GM23338 (cell line): ENCODE results near the gene EPB41L4A. TPM values are rescaled to one million over a fixed set of nuclear protein-coding genes. Genes with fewer than 3 reads are reported as not detected.

ENCODE experiments used
- ATAC-seq: fragments of 200-7000 bp; cut with Tn5 transposase; 3 replicates; pipeline ENCODE4 v1.9.1; 2020
- DNase-seq: peaks from one replicate; pipeline ENCODE4 v3.0.0-alpha.2; 2015; ENCODE audit warnings: low spot score
- H2AFZ ChIP-seq: fragments of 200-600 bp; sonication (generic); 2 replicates; pipeline ENCODE4 v1.8.0; 2016; ENCODE audit warnings: antibody characterized with exemption, mild to moderate bottlenecking, moderate library complexity
- H3F3A ChIP-seq: fragments of 200-600 bp; sonication (generic); replicated peaks from 2 replicates; pipeline ENCODE4 v1.8.0; 2017; ENCODE audit warnings: antibody characterized with exemption, mixed run types, low read depth
- H3K27ac ChIP-seq: fragments of 200-600 bp; sonication (generic); 2 replicates; pipeline ENCODE4 v1.6.1; 2016; ENCODE audit warnings: low read depth
- H3K27me3 ChIP-seq: fragments of 200-600 bp; sonication (generic); 2 replicates; pipeline ENCODE4 v1.8.0; 2016; ENCODE audit warnings: mild to moderate bottlenecking, mixed run types, moderate library complexity; ENCODE audit not compliant: insufficient read depth
- H3K36me3 ChIP-seq: fragments of 200-600 bp; sonication (generic); 2 replicates; pipeline ENCODE4 v1.8.0; 2016; ENCODE audit warnings: mild to moderate bottlenecking; ENCODE audit not compliant: insufficient read depth
- H3K4me1 ChIP-seq: fragments of 200-600 bp; sonication (generic); 2 replicates; pipeline ENCODE4 v1.8.0; 2016; ENCODE audit warnings: mild to moderate bottlenecking, moderate library complexity; ENCODE audit not compliant: insufficient read depth
- H3K4me2 ChIP-seq: fragments of 200-600 bp; sonication (generic); 2 replicates; pipeline ENCODE4 v1.7.1; 2017; ENCODE audit warnings: mixed run types
- H3K4me3 ChIP-seq: fragments of 200-600 bp; sonication (generic); 2 replicates; pipeline ENCODE4 v1.6.1; 2016; ENCODE audit warnings: mixed run types
- H3K79me2 ChIP-seq: fragments of 200-600 bp; sonication (generic); replicated peaks from 2 replicates; pipeline ENCODE4 v1.8.0; 2017; ENCODE audit warnings: mild to moderate bottlenecking; ENCODE audit not compliant: insufficient read depth
- H3K9me2 ChIP-seq: fragments of 200-600 bp; sonication (generic); 2 replicates; pipeline ENCODE4 v1.8.0; 2017; ENCODE audit not compliant: insufficient read depth
- H4K20me1 ChIP-seq: fragments of 200-600 bp; sonication (generic); replicated peaks from 2 replicates; pipeline ENCODE4 v1.8.0; 2017; ENCODE audit warnings: mild to moderate bottlenecking; ENCODE audit not compliant: insufficient read depth
- H3K27ac Mint-ChIP-seq: 2 replicates; pipeline ENCODE4 v1.8.0; 2020; ENCODE audit warnings: inconsistent platforms, mild to moderate bottlenecking, moderate library complexity, mixed read lengths
- H3K27me3 Mint-ChIP-seq: 3 replicates; pipeline ENCODE4 v1.8.0; 2022; ENCODE audit warnings: low read depth, mild to moderate bottlenecking, moderate library complexity, mixed read lengths, inconsistent platforms; ENCODE audit not compliant: insufficient read depth, poor library complexity
- H3K36me3 Mint-ChIP-seq: 3 replicates; pipeline ENCODE4 v1.8.0; 2021; ENCODE audit warnings: low read depth, mild to moderate bottlenecking, inconsistent platforms, moderate library complexity, mixed read lengths
- H3K4me1 Mint-ChIP-seq: 3 replicates; pipeline ENCODE4 v1.8.0; 2020; ENCODE audit warnings: mild to moderate bottlenecking, inconsistent platforms, mixed read lengths
- H3K4me3 Mint-ChIP-seq: 3 replicates; pipeline ENCODE4 v1.8.0; 2021; ENCODE audit warnings: moderate library complexity, mild to moderate bottlenecking, inconsistent platforms, mixed read lengths
- H3K9me3 Mint-ChIP-seq: 3 replicates; pipeline ENCODE4 v1.8.0; 2020; ENCODE audit warnings: moderate library complexity, mild to moderate bottlenecking, inconsistent platforms, mixed read lengths
- CREB1 ChIP-seq: fragments of 250-450 bp; sonication (Bioruptor Pico); IDR thresholded peaks from 2 replicates; pipeline ENCODE4 v1.5.0; 2020; ENCODE audit warnings: low read depth, mild to moderate bottlenecking, moderate library complexity
- EZH2 ChIP-seq: fragments of 200-600 bp; sonication (generic); IDR thresholded peaks from one replicate; pipeline ENCODE4 v1.8.0; 2017; ENCODE audit warnings: antibody characterized with exemption, mild to moderate bottlenecking, low read depth; ENCODE audit not compliant: unreplicated experiment
- EZH2phosphoT487 ChIP-seq: fragments of 200-600 bp; sonication (generic); IDR thresholded peaks from one replicate; pipeline ENCODE4 v1.8.1; 2018; ENCODE audit warnings: antibody characterized with exemption; ENCODE audit not compliant: unreplicated experiment
- JUNB ChIP-seq: IDR thresholded peaks from one replicate; pipeline ENCODE4 v1.6.1; 2016; ENCODE audit warnings: antibody characterized with exemption; ENCODE audit not compliant: unreplicated experiment
- NANOG ChIP-seq: IDR thresholded peaks from 2 replicates; pipeline ENCODE4 v1.6.1; 2016; ENCODE audit warnings: antibody characterized with exemption, borderline replicate concordance
- POLR2AphosphoS5 ChIP-seq: IDR thresholded peaks from 2 replicates; pipeline ENCODE4 v1.6.1; 2016; ENCODE audit warnings: antibody characterized with exemption, low read depth
- STAT1 ChIP-seq: IDR thresholded peaks from one replicate; pipeline ENCODE4 v1.6.1; 2016; ENCODE audit warnings: antibody characterized with exemption; ENCODE audit not compliant: unreplicated experiment
- ZNF114 ChIP-seq: fragments of 250-450 bp; sonication (Bioruptor Pico); IDR thresholded peaks from 2 replicates; pipeline ENCODE4 v1.5.0; 2020; ENCODE audit warnings: mild to moderate bottlenecking, moderate library complexity
- ZNF331 ChIP-seq: fragments of 250-450 bp; sonication (Bioruptor Pico); IDR thresholded peaks from 2 replicates; pipeline ENCODE4 v1.5.0; 2020; ENCODE audit warnings: low read depth, mild to moderate bottlenecking, moderate library complexity
- polyA plus RNA-seq: library from polyadenylated mRNA; unstranded; fragments of >200 nt; fragmentation: Nextera tagmentation; extraction: Ambion mirVana; gene quantifications from 2 replicates; pipeline ENCODE4 v1.2.1, GENCODE V29; 2016
- total RNA-seq: library from RNA; depleted of rRNA; stranded (reverse); fragments of >200 nt; shearing (Covaris generic); gene quantifications from 2 replicates; pipeline ENCODE4 v1.2.3, GENCODE V29; 2014
- TF ChIP-seq, protein P1 (sequence below), 2 experiments: fragments of 200-600 bp in 1 of 2; sonication (generic) in 1 of 2; conservative IDR thresholded peaks; 2 replicates each; pipeline versions ENCODE4 v1.5.1 to v1.6.1; 2016 to 2017; ENCODE audit warnings: antibody characterized with exemption in 2 of 2, low read depth in 2 of 2, mild to moderate bottlenecking in 2 of 2, moderate library complexity in 1 of 2
- TF ChIP-seq, protein P2 (sequence below): IDR thresholded peaks from one replicate; pipeline ENCODE4 v1.6.1; 2018; ENCODE audit warnings: antibody characterized with exemption; ENCODE audit not compliant: unreplicated experiment
- TF ChIP-seq, protein P3 (sequence below): fragments of 250-450 bp; sonication (Bioruptor Pico); IDR thresholded peaks from 2 replicates; pipeline ENCODE4 v1.5.0; 2020; ENCODE audit warnings: mild to moderate bottlenecking, moderate library complexity
- TF ChIP-seq, protein P4 (sequence below): IDR thresholded peaks from 2 replicates; pipeline ENCODE4 v1.6.1; 2016; ENCODE audit warnings: antibody characterized with exemption

EPB41L4A gene
- total and polyA plus RNA-seq, 2 experiments from 2014 or later, result 5.7 to 6.0 TPM

DNA sequence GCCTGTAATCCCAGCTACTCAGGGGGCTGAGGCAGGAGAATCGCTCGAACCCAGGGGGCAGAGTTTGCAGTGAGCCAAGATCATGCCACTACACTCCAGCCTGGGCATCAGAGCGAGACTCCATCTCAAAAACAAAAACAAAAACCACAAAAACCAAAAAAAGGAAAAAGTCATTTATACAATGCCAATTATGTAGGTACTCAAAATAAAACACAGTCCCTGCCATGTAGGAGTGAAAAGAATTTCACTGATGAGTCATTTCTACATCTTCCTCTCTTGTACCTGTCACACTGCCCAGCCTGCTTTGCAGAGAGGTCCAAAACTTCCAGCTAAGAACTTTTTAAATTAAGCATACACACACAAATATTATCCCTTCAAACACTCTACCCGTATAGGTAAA is 215.8 kb downstream of the EPB41L4A start:
- ATAC-seq, result no peak
- no peaks in the 10 kb centered on the region for H3K27me3 Mint-ChIP-seq
- H3K9me2 ChIP-seq, result no peaks in the 10 kb centered on the region; the same call in 1 of the 2 replicates

More for the DNA sequence above, 215.8 kb downstream of the EPB41L4A start:
- H4K20me1 ChIP-seq, result no peaks in the 10 kb centered on the region
- peaks cover 35% of the 10 kb centered on the region for H3K4me1 ChIP-seq
- H3K79me2 ChIP-seq, result no peaks in the 10 kb centered on the region
- Mint-ChIP-seq H3K4me3 (no peak overlapping the region), H3K9me3 (no peaks in the 10 kb centered on the region), H3K36me3 (peaks cover 2% of the 10 kb centered on the region; the same call in 1 of the 3 replicates), H3K27ac (no peak overlapping the region), H3K4me1 (peaks cover 45% of the 10 kb centered on the region)
- H2AFZ ChIP-seq, result no peak overlapping the region
- no peak overlapping the region for H3K4me2 ChIP-seq
- H3K27me3 ChIP-seq, result no peaks in the 10 kb centered on the region
- no peaks in the 10 kb centered on the region for H3K36me3 ChIP-seq
- no peak for DNase-seq
- no peak overlapping the region for H3K27ac ChIP-seq
- no peak overlapping the region for H3K4me3 ChIP-seq
- TF ChIP-seq JUNB (no peak), ZNF114 (CRISPR knock-in tag) (no peak), POLR2AphosphoS5 (no peak), CREB1 (CRISPR knock-in tag) (no peak), EZH2phosphoT487 (no peak), NANOG (no peak), EZH2 (no peak), ZNF331 (CRISPR knock-in tag) (no peak), STAT1 (no peak)
- TF ChIP-seq, protein P1, sequence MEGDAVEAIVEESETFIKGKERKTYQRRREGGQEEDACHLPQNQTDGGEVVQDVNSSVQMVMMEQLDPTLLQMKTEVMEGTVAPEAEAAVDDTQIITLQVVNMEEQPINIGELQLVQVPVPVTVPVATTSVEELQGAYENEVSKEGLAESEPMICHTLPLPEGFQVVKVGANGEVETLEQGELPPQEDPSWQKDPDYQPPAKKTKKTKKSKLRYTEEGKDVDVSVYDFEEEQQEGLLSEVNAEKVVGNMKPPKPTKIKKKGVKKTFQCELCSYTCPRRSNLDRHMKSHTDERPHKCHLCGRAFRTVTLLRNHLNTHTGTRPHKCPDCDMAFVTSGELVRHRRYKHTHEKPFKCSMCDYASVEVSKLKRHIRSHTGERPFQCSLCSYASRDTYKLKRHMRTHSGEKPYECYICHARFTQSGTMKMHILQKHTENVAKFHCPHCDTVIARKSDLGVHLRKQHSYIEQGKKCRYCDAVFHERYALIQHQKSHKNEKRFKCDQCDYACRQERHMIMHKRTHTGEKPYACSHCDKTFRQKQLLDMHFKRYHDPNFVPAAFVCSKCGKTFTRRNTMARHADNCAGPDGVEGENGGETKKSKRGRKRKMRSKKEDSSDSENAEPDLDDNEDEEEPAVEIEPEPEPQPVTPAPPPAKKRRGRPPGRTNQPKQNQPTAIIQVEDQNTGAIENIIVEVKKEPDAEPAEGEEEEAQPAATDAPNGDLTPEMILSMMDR (conservative IDR thresholded peaks at IDR 0.05; ENCODE audit: low read depth in 2 of 2), result no peak
- TF ChIP-seq, protein P2, sequence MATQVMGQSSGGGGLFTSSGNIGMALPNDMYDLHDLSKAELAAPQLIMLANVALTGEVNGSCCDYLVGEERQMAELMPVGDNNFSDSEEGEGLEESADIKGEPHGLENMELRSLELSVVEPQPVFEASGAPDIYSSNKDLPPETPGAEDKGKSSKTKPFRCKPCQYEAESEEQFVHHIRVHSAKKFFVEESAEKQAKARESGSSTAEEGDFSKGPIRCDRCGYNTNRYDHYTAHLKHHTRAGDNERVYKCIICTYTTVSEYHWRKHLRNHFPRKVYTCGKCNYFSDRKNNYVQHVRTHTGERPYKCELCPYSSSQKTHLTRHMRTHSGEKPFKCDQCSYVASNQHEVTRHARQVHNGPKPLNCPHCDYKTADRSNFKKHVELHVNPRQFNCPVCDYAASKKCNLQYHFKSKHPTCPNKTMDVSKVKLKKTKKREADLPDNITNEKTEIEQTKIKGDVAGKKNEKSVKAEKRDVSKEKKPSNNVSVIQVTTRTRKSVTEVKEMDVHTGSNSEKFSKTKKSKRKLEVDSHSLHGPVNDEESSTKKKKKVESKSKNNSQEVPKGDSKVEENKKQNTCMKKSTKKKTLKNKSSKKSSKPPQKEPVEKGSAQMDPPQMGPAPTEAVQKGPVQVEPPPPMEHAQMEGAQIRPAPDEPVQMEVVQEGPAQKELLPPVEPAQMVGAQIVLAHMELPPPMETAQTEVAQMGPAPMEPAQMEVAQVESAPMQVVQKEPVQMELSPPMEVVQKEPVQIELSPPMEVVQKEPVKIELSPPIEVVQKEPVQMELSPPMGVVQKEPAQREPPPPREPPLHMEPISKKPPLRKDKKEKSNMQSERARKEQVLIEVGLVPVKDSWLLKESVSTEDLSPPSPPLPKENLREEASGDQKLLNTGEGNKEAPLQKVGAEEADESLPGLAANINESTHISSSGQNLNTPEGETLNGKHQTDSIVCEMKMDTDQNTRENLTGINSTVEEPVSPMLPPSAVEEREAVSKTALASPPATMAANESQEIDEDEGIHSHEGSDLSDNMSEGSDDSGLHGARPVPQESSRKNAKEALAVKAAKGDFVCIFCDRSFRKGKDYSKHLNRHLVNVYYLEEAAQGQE, result no peak
- TF ChIP-seq, protein P3, sequence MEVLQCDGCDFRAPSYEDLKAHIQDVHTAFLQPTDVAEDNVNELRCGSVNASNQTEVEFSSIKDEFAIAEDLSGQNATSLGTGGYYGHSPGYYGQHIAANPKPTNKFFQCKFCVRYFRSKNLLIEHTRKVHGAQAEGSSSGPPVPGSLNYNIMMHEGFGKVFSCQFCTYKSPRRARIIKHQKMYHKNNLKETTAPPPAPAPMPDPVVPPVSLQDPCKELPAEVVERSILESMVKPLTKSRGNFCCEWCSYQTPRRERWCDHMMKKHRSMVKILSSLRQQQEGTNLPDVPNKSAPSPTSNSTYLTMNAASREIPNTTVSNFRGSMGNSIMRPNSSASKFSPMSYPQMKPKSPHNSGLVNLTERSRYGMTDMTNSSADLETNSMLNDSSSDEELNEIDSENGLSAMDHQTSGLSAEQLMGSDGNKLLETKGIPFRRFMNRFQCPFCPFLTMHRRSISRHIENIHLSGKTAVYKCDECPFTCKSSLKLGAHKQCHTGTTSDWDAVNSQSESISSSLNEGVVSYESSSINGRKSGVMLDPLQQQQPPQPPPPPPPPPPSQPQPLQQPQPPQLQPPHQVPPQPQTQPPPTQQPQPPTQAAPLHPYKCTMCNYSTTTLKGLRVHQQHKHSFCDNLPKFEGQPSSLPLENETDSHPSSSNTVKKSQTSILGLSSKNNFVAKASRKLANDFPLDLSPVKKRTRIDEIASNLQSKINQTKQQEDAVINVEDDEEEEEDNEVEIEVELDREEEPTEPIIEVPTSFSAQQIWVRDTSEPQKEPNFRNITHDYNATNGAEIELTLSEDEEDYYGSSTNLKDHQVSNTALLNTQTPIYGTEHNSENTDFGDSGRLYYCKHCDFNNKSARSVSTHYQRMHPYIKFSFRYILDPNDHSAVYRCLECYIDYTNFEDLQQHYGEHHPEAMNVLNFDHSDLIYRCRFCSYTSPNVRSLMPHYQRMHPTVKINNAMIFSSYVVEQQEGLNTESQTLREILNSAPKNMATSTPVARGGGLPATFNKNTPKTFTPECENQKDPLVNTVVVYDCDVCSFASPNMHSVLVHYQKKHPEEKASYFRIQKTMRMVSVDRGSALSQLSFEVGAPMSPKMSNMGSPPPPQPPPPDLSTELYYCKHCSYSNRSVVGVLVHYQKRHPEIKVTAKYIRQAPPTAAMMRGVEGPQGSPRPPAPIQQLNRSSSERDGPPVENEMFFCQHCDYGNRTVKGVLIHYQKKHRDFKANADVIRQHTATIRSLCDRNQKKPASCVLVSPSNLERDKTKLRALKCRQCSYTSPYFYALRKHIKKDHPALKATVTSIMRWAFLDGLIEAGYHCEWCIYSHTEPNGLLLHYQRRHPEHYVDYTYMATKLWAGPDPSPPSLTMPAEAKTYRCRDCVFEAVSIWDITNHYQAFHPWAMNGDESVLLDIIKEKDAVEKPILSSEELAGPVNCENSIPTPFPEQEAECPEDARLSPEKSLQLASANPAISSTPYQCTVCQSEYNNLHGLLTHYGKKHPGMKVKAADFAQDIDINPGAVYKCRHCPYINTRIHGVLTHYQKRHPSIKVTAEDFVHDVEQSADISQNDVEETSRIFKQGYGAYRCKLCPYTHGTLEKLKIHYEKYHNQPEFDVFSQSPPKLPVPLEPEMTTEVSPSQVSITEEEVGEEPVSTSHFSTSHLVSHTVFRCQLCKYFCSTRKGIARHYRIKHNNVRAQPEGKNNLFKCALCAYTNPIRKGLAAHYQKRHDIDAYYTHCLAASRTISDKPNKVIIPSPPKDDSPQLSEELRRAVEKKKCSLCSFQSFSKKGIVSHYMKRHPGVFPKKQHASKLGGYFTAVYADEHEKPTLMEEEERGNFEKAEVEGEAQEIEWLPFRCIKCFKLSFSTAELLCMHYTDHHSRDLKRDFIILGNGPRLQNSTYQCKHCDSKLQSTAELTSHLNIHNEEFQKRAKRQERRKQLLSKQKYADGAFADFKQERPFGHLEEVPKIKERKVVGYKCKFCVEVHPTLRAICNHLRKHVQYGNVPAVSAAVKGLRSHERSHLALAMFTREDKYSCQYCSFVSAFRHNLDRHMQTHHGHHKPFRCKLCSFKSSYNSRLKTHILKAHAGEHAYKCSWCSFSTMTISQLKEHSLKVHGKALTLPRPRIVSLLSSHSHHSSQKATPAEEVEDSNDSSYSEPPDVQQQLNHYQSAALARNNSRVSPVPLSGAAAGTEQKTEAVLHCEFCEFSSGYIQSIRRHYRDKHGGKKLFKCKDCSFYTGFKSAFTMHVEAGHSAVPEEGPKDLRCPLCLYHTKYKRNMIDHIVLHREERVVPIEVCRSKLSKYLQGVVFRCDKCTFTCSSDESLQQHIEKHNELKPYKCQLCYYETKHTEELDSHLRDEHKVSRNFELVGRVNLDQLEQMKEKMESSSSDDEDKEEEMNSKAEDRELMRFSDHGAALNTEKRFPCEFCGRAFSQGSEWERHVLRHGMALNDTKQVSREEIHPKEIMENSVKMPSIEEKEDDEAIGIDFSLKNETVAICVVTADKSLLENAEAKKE (CRISPR knock-in tag), result no peak
- TF ChIP-seq, protein P4, sequence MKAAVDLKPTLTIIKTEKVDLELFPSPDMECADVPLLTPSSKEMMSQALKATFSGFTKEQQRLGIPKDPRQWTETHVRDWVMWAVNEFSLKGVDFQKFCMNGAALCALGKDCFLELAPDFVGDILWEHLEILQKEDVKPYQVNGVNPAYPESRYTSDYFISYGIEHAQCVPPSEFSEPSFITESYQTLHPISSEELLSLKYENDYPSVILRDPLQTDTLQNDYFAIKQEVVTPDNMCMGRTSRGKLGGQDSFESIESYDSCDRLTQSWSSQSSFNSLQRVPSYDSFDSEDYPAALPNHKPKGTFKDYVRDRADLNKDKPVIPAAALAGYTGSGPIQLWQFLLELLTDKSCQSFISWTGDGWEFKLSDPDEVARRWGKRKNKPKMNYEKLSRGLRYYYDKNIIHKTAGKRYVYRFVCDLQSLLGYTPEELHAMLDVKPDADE, result no peak
- no peaks in the 10 kb centered on the region for H3F3A ChIP-seq
